Thyroid gland (tissue), 4 donors: ENCODE data around the gene ESRRA. TPM values are rescaled to one million over a fixed set of nuclear protein-coding genes. Genes with fewer than 3 reads are reported as not detected.

ENCODE experiments used
- DNase-seq, 2 donors: peaks; one replicate each; pipeline ENCODE4 v3.0.0-alpha.2; 2019
- H3K27ac ChIP-seq, 3 donors: fragments of 200-600 bp; sonication (generic); 1 replicate in 2 of 3; 2 replicates in 1 of 3; pipeline ENCODE4 v1.5.1; 2016 to 2019; ENCODE audit warnings: mild to moderate bottlenecking in 1 of 3, moderate library complexity in 1 of 3
- H3K27me3 ChIP-seq: fragments of 200-600 bp; sonication (generic); one replicate; pipeline ENCODE4 v1.5.1; 2019
- H3K36me3 ChIP-seq, 2 donors: fragments of 200-600 bp; sonication (generic); one replicate each; pipeline ENCODE4 v1.5.1; 2016 to 2019
- H3K4me1 ChIP-seq, 2 donors: fragments of 200-600 bp; sonication (generic); one replicate each; pipeline ENCODE4 v1.5.1; 2017 to 2019
- H3K4me3 ChIP-seq, 3 donors: fragments of 200-600 bp; sonication (generic); replicated peaks in 1 of 3; 1 replicate in 2 of 3; 2 replicates in 1 of 3; pipeline ENCODE4 v1.5.1; 2016; ENCODE audit warnings: mild to moderate bottlenecking in 1 of 3
- H3K9me3 ChIP-seq: fragments of 200-600 bp; sonication (generic); one replicate; pipeline ENCODE4 v1.5.1; 2017
- CTCF ChIP-seq, 6 experiments: fragments of 200-600 bp in 3 of 6; fragments of 450-650 bp in 3 of 6; sonication (generic) in 3 of 6; IDR thresholded peaks; one replicate each; pipeline ENCODE4 v1.5.1; 2016 to 2019; ENCODE audit warnings: antibody characterized with exemption in 6 of 6, mild to moderate bottlenecking in 2 of 6, inconsistent platforms in 1 of 6, moderate library complexity in 1 of 6
- POLR2A ChIP-seq, 2 donors: fragments of 450-650 bp; IDR thresholded peaks; one replicate each; pipeline ENCODE4 v1.6.1; 2017; ENCODE audit warnings: antibody characterized with exemption in 2 of 2, mild to moderate bottlenecking in 2 of 2, moderate library complexity in 1 of 2
- WGBS, 2 donors: methylation state at CpG; one replicate each; pipeline ENCODE4 v1.1.5; 2017; 5-methylcytosine and 5-hydroxymethylcytosine counted together
- intact Hi-C: fragments of 100-400 bp; cut with DNase I; formaldehyde crosslinking; loops from one replicate; pipeline ENCODE4 v1.15.1; 2023
- total RNA-seq, 4 donors: library from RNA; depleted of rRNA; stranded (reverse); fragments of >200 nt; gene quantifications; one replicate each; pipeline ENCODE4 v1.2.3, GENCODE V29; 2016

The ESRRA gene
- total RNA-seq, 4 donors from 2014 or later: 42.8 to 71.6 (median 58.3) TPM

GRCh38 chr11:64275031-64275800 is 30.1 kb upstream of the ESRRA start:
- Histone ChIP-seq H3K36me3 (peaks cover 7 to 11% of the 10 kb centered on the region in 2 donors), H3K27ac (no peak overlapping the region), H3K4me3 (no peak overlapping the region), H3K4me1 (peaks cover 6 to 7% of the 10 kb centered on the region in 2 donors), H3K27me3 (no peaks in the 10 kb centered on the region), H3K9me3 (no peaks in the 10 kb centered on the region)
- 89 to 94% methylated on average over 8 to 15 of the region's 15 CpGs for WGBS, 2 donors
- no peak for TF ChIP-seq POLR2A (IDR thresholded peaks at IDR 0.05)
- TF ChIP-seq CTCF (IDR thresholded peaks at IDR 0.05): no peak
- no peak for DNase-seq
- intact Hi-C loops: no loop called here

- H3K27me3 ChIP-seq: no peaks in the 10 kb centered on the region
- DNase-seq: no peak
- H3K9me3 ChIP-seq: no peaks in the 10 kb centered on the region
- intact Hi-C loops: no loop called here
- H3K36me3 ChIP-seq: peaks cover 7 to 11% of the 10 kb centered on the region in 2 donors
- H3K4me1 ChIP-seq: peaks cover 6 to 7% of the 10 kb centered on the region in 2 donors
- no peak overlapping the region for H3K27ac ChIP-seq
- no peak for TF ChIP-seq CTCF (IDR thresholded peaks at IDR 0.05)
- TF ChIP-seq POLR2A (IDR thresholded peaks at IDR 0.05): no peak
- H3K4me3 ChIP-seq: no peak overlapping the region
- WGBS, 2 donors: 90 to 93% methylated on average over 2 of the region's 2 CpGs
Observed at GRCh38 chr11:64275841-64276240, 29.5 kb upstream of the ESRRA start.

- H3K9me3 ChIP-seq: no peaks in the 10 kb centered on the region
- peaks cover 7 to 11% of the 10 kb centered on the region in 2 donors for H3K36me3 ChIP-seq
- DNase-seq: no peak
- peaks cover 2 to 3% of the 10 kb centered on the region in 2 donors for H3K4me1 ChIP-seq
- 90 to 94% methylated on average over 14 of the region's 17 CpGs for WGBS, 2 donors
- H3K27ac ChIP-seq: no peak overlapping the region
- intact Hi-C loops: no loop called here
- no peaks in the 10 kb centered on the region for H3K27me3 ChIP-seq
- no peak for TF ChIP-seq CTCF (IDR thresholded peaks at IDR 0.05)
- TF ChIP-seq POLR2A (IDR thresholded peaks at IDR 0.05): no peak
- H3K4me3 ChIP-seq: no peak overlapping the region
Observed at GRCh38 chr11:64276653-64277431, 28.5 kb upstream of the ESRRA start.

- DNase-seq: no peak
- TF ChIP-seq CTCF (IDR thresholded peaks at IDR 0.05) (no peak), POLR2A (IDR thresholded peaks at IDR 0.05) (no peak)
- H3K36me3 ChIP-seq: peaks cover 7 to 11% of the 10 kb centered on the region in 2 donors
Observed at GRCh38 chr11:64278576-64279190, 26.6 kb upstream of the ESRRA start.

More at GRCh38 chr11:64278576-64279190, 26.6 kb upstream of the ESRRA start:
- intact Hi-C loops: no loop called here
- H3K4me1 ChIP-seq: peaks cover 3 to 9% of the 10 kb centered on the region in 2 donors
- no peak overlapping the region for H3K4me3 ChIP-seq
- WGBS, 2 donors: 85 to 86% methylated on average over 8 of the region's 8 CpGs
- no peaks in the 10 kb centered on the region for H3K27me3 ChIP-seq
- H3K27ac ChIP-seq: no peak overlapping the region
- H3K9me3 ChIP-seq: no peaks in the 10 kb centered on the region
